ENCODE data around the gene PPP2R5B. TPM values are rescaled to one million over a fixed set of nuclear protein-coding genes. Genes with fewer than 3 reads are reported as not detected.

PPP2R5B gene
- total RNA-seq, 1 donor from 2014 or later, result 13.3 TPM

DNA sequence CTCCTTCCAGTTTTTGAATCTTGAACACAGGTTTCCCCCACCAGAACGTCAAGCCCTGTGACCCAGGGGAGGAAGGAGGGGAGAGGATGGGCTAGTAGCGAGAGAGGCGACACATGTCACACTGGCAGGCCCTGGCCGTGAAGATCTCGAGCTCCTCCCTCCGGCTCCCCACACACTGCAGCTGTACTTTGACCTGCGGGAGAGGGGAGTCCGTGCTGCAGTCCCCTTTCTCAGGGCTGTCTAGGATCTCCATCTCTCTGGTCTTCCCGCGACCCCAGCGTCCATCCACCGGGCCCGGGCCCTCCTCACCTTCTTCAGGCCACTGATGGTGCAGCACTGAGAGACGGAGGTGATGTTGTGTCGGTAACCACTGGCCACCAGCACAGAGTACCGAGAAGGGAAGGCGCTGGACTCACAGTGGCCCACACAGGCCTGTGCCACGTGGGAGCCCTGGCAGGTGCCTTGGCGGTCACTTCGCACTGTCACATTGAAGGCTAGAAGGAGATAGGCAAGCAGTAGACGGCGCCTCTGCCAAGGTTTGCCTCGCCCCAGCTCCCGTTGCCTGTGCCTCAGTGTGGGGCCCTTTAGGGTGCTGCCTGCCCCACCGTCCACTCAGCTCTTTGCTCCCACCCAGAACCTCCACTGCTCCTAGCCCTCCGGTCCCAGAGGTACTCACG, 10.3 kb downstream of the PPP2R5B start:
- peaks cover 8% of the 10 kb centered on the region for H3K27me3 Mint-ChIP-seq (ENCODE audit: unreplicated experiment)
- TF ChIP-seq, protein P1, sequence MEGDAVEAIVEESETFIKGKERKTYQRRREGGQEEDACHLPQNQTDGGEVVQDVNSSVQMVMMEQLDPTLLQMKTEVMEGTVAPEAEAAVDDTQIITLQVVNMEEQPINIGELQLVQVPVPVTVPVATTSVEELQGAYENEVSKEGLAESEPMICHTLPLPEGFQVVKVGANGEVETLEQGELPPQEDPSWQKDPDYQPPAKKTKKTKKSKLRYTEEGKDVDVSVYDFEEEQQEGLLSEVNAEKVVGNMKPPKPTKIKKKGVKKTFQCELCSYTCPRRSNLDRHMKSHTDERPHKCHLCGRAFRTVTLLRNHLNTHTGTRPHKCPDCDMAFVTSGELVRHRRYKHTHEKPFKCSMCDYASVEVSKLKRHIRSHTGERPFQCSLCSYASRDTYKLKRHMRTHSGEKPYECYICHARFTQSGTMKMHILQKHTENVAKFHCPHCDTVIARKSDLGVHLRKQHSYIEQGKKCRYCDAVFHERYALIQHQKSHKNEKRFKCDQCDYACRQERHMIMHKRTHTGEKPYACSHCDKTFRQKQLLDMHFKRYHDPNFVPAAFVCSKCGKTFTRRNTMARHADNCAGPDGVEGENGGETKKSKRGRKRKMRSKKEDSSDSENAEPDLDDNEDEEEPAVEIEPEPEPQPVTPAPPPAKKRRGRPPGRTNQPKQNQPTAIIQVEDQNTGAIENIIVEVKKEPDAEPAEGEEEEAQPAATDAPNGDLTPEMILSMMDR (IDR thresholded peaks at IDR 0.05; ENCODE audit: unreplicated experiment), result no peak
- H3K4me3 Mint-ChIP-seq (ENCODE audit: unreplicated experiment), result no peak overlapping the region
- no peak overlapping the region for H3K27ac Mint-ChIP-seq (ENCODE audit: unreplicated experiment)
- H3K4me1 Mint-ChIP-seq (ENCODE audit: unreplicated experiment), result peaks cover 6% of the 10 kb centered on the region
- H3K36me3 Mint-ChIP-seq (ENCODE audit: low read depth, unreplicated experiment), result peaks cover 23% of the 10 kb centered on the region
- DNase-seq (ENCODE audit: low spot score), result no peak
- H3K9me3 Mint-ChIP-seq (ENCODE audit: unreplicated experiment), result no peaks in the 10 kb centered on the region

DNA sequence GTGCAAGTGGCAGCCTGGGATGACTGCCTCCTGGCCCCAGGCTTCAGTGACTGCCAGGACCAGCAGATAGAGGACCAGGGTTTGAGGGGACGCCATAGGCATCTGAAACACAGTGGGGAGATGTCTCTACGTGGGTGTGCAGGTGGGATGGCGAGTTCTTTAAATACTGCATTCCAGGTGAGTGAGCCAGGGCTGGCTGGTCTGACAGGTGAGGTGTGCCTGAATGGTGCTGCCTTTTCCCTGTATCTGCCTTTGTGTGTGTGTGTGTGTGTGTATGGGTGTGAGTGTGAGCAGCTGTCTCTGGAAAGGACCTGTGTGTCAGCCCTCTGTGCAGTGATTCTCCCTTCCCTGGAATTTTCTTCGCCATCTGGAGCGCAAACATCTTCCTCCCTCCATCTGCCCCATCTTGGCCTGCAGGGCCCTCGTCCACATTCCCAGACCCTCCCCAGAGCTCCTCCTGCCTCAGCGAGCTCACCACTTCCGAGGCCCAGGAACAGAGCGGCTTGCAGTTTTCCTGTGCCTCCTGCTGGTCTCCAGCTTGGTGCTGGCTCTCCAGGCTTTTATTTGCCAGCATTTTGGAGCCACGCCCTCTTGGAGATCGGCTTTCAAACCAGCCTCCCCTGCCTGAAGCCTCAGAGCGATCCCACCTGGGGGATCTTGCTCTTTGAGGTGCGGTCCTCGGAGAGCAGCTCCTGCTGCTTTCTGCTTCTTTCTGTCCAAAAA, 11.0 kb downstream of the PPP2R5B start, which contains the start of gene GPHA2:
Gene GPHA2 (minus strand): TSS at position 535 of the 723 bp plus-strand sequence. CDS start 433 bp downstream, at position 102.
- H3K4me1 Mint-ChIP-seq (ENCODE audit: unreplicated experiment), result peaks cover 6% of the 10 kb centered on the region

DNA sequence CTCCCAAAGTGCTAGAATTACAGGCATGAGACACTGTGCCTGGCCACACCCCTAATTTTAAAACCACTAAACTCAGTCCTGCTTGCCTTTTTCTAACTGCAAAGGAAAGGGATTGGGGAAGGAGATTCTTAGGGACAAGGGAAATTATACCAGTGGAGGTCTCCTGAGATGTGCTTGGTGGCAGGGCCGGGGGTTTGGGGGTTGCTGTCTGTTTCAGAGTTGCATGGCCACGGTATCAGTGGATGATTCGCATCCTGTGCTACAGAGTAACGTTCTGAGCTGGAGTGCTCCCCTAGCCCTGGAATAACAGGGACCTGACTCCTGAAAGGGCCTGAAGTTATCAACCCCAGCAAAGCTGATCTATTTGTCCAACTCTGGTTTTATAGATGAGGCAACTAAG, 12.1 kb downstream of the PPP2R5B start:
- DNase-seq (ENCODE audit: low spot score), result no peak
- Mint-ChIP-seq H3K27ac (ENCODE audit: unreplicated experiment) (no peak overlapping the region), H3K27me3 (ENCODE audit: unreplicated experiment) (peaks cover 6% of the 10 kb centered on the region), H3K4me1 (ENCODE audit: unreplicated experiment) (peaks cover 6% of the 10 kb centered on the region), H3K36me3 (ENCODE audit: low read depth, unreplicated experiment) (peaks cover 12% of the 10 kb centered on the region), H3K9me3 (ENCODE audit: unreplicated experiment) (no peaks in the 10 kb centered on the region), H3K4me3 (ENCODE audit: unreplicated experiment) (no peak overlapping the region)
- TF ChIP-seq, protein P1 (IDR thresholded peaks at IDR 0.05; ENCODE audit: unreplicated experiment), result no peak

More for the DNA sequence above, 11.0 kb downstream of the PPP2R5B start, which contains the start of gene GPHA2:
- peaks cover 6% of the 10 kb centered on the region for H3K27me3 Mint-ChIP-seq (ENCODE audit: unreplicated experiment)
- no peaks in the 10 kb centered on the region for H3K9me3 Mint-ChIP-seq (ENCODE audit: unreplicated experiment)
- no peak within 1 kb of the TSS for H3K27ac Mint-ChIP-seq (ENCODE audit: unreplicated experiment)
- DNase-seq (ENCODE audit: low spot score), result peak; percentile 20
- peak within 1 kb of the TSS; percentile 42 for H3K4me3 Mint-ChIP-seq (ENCODE audit: unreplicated experiment)
- H3K36me3 Mint-ChIP-seq (ENCODE audit: low read depth, unreplicated experiment), result peaks cover 20% of the 10 kb centered on the region
- TF ChIP-seq, protein P1 (IDR thresholded peaks at IDR 0.05; ENCODE audit: unreplicated experiment), result no peak

DNA sequence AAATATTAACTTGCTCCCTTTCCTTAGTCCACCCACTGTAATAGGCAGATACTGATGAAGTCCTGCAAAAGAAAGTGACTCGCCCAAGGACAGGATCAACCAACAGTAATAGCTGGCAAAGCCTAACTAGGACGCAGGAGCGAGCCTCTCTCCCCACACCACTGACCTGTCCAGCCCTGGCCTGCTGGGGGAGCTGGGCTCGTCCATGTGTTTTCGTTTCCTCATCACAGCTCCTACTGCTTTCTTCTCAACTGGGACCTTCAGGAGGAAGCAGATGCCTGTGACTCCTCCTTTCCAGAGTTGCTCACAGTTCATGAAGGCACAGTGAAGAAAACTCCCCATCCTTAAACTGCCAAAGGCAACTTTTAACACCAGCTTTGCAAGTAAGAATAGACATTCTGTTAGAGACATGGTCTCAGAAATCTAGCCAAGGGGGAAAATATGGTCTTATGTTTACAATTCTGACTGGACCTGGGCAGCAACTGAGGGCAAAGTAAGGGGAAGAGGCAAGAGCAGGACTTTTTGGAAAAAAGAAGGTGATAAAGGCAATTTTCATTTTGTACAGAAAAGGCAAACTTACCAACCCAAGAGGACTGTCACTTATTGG, 22.8 kb downstream of the PPP2R5B start:
- TF ChIP-seq, protein P1 (IDR thresholded peaks at IDR 0.05; ENCODE audit: unreplicated experiment), result no peak
- Mint-ChIP-seq H3K4me1 (ENCODE audit: unreplicated experiment) (no peaks in the 10 kb centered on the region), H3K9me3 (ENCODE audit: unreplicated experiment) (no peaks in the 10 kb centered on the region), H3K27ac (ENCODE audit: unreplicated experiment) (no peak overlapping the region), H3K4me3 (ENCODE audit: unreplicated experiment) (no peak overlapping the region), H3K27me3 (ENCODE audit: unreplicated experiment) (no peaks in the 10 kb centered on the region), H3K36me3 (ENCODE audit: low read depth, unreplicated experiment) (no peaks in the 10 kb centered on the region)
- peak; percentile 30 for DNase-seq (ENCODE audit: low spot score)

Measured in endothelial cell (in vitro differentiated cells).